ENCODE data around the gene PLCD1.

The PLCD1 gene

DNA sequence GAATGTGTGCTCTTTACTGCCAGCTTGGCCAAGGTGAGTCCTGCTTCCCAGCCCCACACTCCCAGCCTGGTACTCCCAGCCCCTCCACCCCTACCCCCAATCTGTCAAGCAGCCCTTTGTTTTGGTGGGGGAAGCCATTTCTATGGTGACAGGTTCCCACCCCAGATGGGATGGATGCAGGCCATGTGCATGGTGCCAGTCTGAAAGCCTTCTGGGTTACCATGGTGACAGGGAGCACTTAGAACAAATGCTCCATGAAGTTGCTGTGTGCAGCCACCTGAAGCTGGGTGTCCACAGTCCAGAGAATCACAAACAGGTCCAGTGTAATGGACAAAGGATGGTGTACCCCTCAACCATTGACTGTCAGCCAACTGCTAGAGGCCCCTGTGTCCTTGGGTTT is 58.0 kb downstream of the PLCD1 start:
- H3K36me3 ChIP-seq (replicated peaks; ENCODE audit: low read depth, low read length), result no peaks in the 10 kb centered on the region
- H3K27ac ChIP-seq (ENCODE audit: low read length), result no peak overlapping the region
- no peak overlapping the region for H3K4me3 ChIP-seq (ENCODE audit: low read length)
- H2AFZ ChIP-seq (ENCODE audit: low read depth, low read length), result no peak overlapping the region
- TF ChIP-seq, protein P1, sequence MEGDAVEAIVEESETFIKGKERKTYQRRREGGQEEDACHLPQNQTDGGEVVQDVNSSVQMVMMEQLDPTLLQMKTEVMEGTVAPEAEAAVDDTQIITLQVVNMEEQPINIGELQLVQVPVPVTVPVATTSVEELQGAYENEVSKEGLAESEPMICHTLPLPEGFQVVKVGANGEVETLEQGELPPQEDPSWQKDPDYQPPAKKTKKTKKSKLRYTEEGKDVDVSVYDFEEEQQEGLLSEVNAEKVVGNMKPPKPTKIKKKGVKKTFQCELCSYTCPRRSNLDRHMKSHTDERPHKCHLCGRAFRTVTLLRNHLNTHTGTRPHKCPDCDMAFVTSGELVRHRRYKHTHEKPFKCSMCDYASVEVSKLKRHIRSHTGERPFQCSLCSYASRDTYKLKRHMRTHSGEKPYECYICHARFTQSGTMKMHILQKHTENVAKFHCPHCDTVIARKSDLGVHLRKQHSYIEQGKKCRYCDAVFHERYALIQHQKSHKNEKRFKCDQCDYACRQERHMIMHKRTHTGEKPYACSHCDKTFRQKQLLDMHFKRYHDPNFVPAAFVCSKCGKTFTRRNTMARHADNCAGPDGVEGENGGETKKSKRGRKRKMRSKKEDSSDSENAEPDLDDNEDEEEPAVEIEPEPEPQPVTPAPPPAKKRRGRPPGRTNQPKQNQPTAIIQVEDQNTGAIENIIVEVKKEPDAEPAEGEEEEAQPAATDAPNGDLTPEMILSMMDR (IDR thresholded peaks at IDR 0.05; ENCODE audit: low read depth, low read length), result no peak
- TF ChIP-seq EZH2phosphoT487 (IDR thresholded peaks at IDR 0.05; ENCODE audit: low read depth), result no peak
- no peaks in the 10 kb centered on the region for H3K79me2 ChIP-seq (ENCODE audit: low read length)
- no peak overlapping the region for H3K9ac ChIP-seq (ENCODE audit: low read length)
- H3K4me1 ChIP-seq (ENCODE audit: low read length), result no peaks in the 10 kb centered on the region
- H3K4me2 ChIP-seq (ENCODE audit: low read length), result no peak overlapping the region
- H3K27me3 ChIP-seq (ENCODE audit: low read depth, low read length), result no peaks in the 10 kb centered on the region
- H3K9me3 ChIP-seq (ENCODE audit: insufficient read depth, low read length), result no peaks in the 10 kb centered on the region
- H4K20me1 ChIP-seq (ENCODE audit: insufficient read depth, low read length), result no peaks in the 10 kb centered on the region

DNA sequence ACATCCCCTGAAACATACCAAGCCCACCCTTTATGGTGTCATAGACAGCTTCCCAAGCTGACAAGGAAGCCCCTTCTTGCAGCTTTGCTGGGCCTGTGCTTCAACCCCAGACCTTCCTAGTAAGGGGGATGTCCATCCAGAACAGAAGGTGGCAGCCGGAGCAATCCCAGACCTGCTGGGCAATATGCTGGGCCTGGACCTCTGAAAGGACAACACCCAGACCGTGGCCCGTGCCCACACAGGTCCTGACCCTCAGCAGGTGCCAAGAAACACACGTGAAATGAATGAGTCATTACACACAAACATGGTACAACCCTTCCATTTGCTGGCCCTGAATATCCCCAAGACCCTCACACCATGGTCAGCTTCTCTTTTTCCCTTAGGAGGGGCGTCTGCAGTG is 58.6 kb downstream of the PLCD1 start:
- Histone ChIP-seq H2AFZ (ENCODE audit: low read depth, low read length) (no peak overlapping the region), H3K36me3 (replicated peaks; ENCODE audit: low read depth, low read length) (no peaks in the 10 kb centered on the region), H3K27ac (ENCODE audit: low read length) (no peak overlapping the region), H3K27me3 (ENCODE audit: low read depth, low read length) (no peaks in the 10 kb centered on the region), H3K4me2 (ENCODE audit: low read length) (no peak overlapping the region), H3K4me3 (ENCODE audit: low read length) (no peak overlapping the region), H3K79me2 (ENCODE audit: low read length) (no peaks in the 10 kb centered on the region), H4K20me1 (ENCODE audit: insufficient read depth, low read length) (no peaks in the 10 kb centered on the region), H3K9me3 (ENCODE audit: insufficient read depth, low read length) (no peaks in the 10 kb centered on the region), H3K9ac (ENCODE audit: low read length) (no peak overlapping the region), H3K4me1 (ENCODE audit: low read length) (no peaks in the 10 kb centered on the region)
- TF ChIP-seq, protein P1 (IDR thresholded peaks at IDR 0.05; ENCODE audit: low read depth, low read length), result no peak
- TF ChIP-seq EZH2phosphoT487 (IDR thresholded peaks at IDR 0.05; ENCODE audit: low read depth), result no peak

DNA sequence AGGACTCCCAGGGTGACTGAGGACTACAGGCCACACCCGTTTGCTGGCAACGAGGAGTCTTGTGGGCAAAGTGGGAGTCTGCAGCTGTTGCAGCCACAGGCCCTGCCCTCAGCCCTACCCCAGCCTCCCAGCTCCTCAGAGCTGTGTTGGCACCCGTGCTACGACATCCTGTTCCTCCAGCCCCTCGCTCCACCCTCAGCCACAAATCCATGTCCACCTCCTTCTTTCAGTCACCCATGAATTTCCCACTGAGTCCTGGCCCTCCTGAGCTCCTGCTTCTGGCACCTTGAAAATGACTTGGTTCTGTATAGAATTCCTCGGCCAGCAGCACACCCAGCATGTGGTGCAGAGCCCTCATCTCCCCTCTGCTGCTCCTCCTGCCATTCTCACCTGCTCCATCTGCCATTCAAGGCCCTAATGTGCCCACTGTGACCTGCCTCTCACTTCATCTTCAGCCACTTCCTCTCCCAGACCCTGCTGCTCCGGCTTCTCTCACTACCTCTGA is 59.8 kb downstream of the PLCD1 start:
- no peaks in the 10 kb centered on the region for H3K9me3 ChIP-seq (ENCODE audit: insufficient read depth, low read length)
- H3K27ac ChIP-seq (ENCODE audit: low read length), result no peak overlapping the region
- H3K79me2 ChIP-seq (ENCODE audit: low read length), result no peaks in the 10 kb centered on the region
- H3K36me3 ChIP-seq (replicated peaks; ENCODE audit: low read depth, low read length), result no peaks in the 10 kb centered on the region
- H2AFZ ChIP-seq (ENCODE audit: low read depth, low read length), result no peak overlapping the region
- H4K20me1 ChIP-seq (ENCODE audit: insufficient read depth, low read length), result no peaks in the 10 kb centered on the region
- no peaks in the 10 kb centered on the region for H3K4me1 ChIP-seq (ENCODE audit: low read length)
- H3K4me3 ChIP-seq (ENCODE audit: low read length), result no peak overlapping the region
- TF ChIP-seq EZH2phosphoT487 (IDR thresholded peaks at IDR 0.05; ENCODE audit: low read depth), result no peak
- TF ChIP-seq, protein P1 (IDR thresholded peaks at IDR 0.05; ENCODE audit: low read depth, low read length), result no peak
- no peak overlapping the region for H3K4me2 ChIP-seq (ENCODE audit: low read length)
- H3K27me3 ChIP-seq (ENCODE audit: low read depth, low read length), result peaks cover 3% of the 10 kb centered on the region; the same call in 1 of the 2 replicates
- no peak overlapping the region for H3K9ac ChIP-seq (ENCODE audit: low read length)

- no peaks in the 10 kb centered on the region for H4K20me1 ChIP-seq (ENCODE audit: insufficient read depth, low read length)
- H3K79me2 ChIP-seq (ENCODE audit: low read length), result no peaks in the 10 kb centered on the region
- H3K9ac ChIP-seq (ENCODE audit: low read length), result no peak overlapping the region
- H3K4me3 ChIP-seq (ENCODE audit: low read length), result no peak overlapping the region
- no peak overlapping the region for H3K27ac ChIP-seq (ENCODE audit: low read length)
- H3K36me3 ChIP-seq (replicated peaks; ENCODE audit: low read depth, low read length), result no peaks in the 10 kb centered on the region
- H3K9me3 ChIP-seq (ENCODE audit: insufficient read depth, low read length), result no peaks in the 10 kb centered on the region
- H3K27me3 ChIP-seq (ENCODE audit: low read depth, low read length), result peaks cover 6% of the 10 kb centered on the region; the same call in 1 of the 2 replicates
- no peak overlapping the region for H3K4me2 ChIP-seq (ENCODE audit: low read length)
- H3K4me1 ChIP-seq (ENCODE audit: low read length), result no peaks in the 10 kb centered on the region
- TF ChIP-seq EZH2phosphoT487 (IDR thresholded peaks at IDR 0.05; ENCODE audit: low read depth), result no peak
- no peak overlapping the region for H2AFZ ChIP-seq (ENCODE audit: low read depth, low read length)
Measured at GRCh38 chr3:37968813-37969595, 60.4 kb downstream of the PLCD1 start.

Data from OCI-LY3 (cell line).